Left cardiac atrium (tissue), 4 donors: ENCODE data around the gene WSCD2. TPM values are rescaled to one million over a fixed set of nuclear protein-coding genes. Genes with fewer than 3 reads are reported as not detected.

ENCODE experiments used
- ATAC-seq, 2 donors: fragments of 200-7000 bp; cut with Tn5 transposase; one replicate each; pipeline ENCODE4 v1.9.1; 2020; ENCODE audit warnings: mild to moderate bottlenecking in 2 of 2, moderate library complexity in 2 of 2
- DNase-seq: peaks from one replicate; pipeline ENCODE4 v3.0.0-alpha.2; 2020
- intact Hi-C, 2 donors: fragments of 100-400 bp; cut with DNase I; formaldehyde crosslinking; loops; one replicate each; pipeline versions ENCODE4 v1.14.1 to v1.15.1; 2022 to 2023
- total RNA-seq, 2 donors: library from RNA; stranded (reverse); fragmentation: NEBNext Ultra II Directional; extraction: Animal tissue kit (Norgen Biotek cat#: 25700); gene quantifications; one replicate each; pipeline ENCODE4 v1.2.1, GENCODE V29; 2021
- donor health status: DM: no; HTN: yes; CAD: no.
- donor health status: DM: no; HTN: yes; CAD: no; lungs with severe emphysema.
- donor health status: DM: yes; HTN: yes; CAD: no.
- donor health status: Dilated cardiomyopathy.

Gene WSCD2
- total RNA-seq, 2 donors from 2014 or later = 0.44 TPM; not detected in 1

GRCh38 chr12:108299516-108299915 lies 170.4 kb downstream of the WSCD2 start:
- intact Hi-C loops = no loop called here
- DNase-seq = no peak
- ATAC-seq = no peak

Other genes starting within 250 kb of the WSCD2 start
- gene CMKLR1, start 210.0 kb downstream of the WSCD2 start, total RNA-seq = 10 to 100 TPM; 11.3 to 16.1 TPM